HG02943 (cell line): ENCODE data around the gene CDKL1.

Source experiments
- ATAC-seq: cut with Tn5 transposase; IDR thresholded peaks from one replicate; pipeline ENCODE4 v1.9.1; 2021; ENCODE audit warnings: mild to moderate bottlenecking, low read depth, moderate library complexity; ENCODE audit not compliant: unreplicated experiment

Gene CDKL1

DNA sequence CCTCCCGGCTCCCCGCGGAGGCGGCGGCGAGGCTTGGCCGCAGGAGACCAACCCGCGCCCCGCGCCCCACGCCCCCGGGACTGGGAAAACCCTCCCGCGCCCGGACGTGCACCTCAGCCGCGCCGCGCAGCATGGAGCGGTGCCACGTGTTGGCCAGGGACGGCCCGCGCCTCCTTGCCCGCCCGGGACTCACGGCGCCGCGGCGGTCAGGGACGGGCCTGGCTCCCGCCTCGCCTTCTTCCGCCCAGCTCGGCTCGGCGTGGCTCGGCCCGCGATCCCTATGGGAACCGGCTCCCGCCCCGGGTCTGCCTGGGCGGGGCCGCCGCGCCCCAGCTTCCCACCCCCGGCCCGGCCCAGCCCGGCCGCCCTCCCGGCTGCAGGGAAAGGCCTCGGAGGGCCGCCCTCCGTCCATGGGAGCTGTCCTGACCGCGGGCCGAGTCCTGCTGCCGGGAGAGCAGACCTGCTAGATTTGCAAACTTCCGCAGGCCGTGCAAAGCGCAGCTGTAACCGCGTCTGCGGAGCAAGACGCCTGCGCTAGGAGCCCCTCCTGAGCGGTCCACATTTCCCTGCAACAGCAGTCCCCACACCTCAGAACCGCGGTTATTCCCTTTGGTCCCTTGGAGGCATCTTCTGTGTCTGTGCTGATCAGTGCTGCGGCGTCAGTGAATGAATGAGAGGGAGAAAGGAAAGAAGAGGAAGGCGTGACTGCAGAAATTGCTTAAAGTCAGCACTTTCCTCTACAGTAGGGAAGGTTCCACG, at the start of gene CDKL1:
TSS of gene CDKL1 (minus strand) at position 251 of the 759 bp plus-strand sequence. CDS start 1,013 bp downstream, outside the sequence.
- ATAC-seq: no peak

DNA sequence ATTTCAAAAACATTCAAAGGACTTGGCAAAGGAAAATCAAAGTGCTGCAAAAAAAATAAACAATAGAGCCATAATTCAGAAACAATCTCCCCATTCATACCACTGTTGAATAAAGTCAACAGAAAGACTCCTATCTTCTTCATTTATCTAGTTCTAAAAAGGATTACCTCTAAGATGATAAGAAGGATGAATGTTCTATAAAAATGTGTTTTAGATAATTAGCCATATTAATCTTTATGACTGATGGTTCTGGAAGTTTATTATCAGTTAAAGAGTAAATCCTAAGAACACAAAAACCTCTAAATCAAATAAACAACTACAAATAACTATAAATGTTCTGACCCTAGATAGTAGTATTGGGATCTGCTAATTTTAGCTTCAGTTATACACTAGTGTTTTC, 37.8 kb upstream of the CDKL1 start:
- no peak for ATAC-seq

DNA sequence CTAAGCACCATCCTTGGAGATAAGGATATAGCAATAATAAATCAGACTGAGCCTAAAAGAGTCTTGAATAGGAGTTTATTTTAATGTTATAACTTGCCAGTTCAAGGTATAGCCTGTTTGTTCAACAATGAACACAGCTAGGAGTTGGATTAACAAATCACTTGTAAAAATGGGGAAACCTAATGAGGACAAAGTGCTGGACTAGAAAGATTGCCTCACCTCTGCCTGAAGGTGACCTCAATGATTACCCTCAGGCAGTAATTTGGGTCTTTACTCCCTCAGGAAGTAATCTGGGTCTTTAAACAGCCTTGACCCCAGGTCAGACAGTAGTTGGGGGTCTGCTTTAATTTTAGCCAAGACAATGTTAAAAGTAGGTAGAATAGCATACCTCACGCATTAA, 35.5 kb upstream of the CDKL1 start:
- no peak for ATAC-seq

DNA sequence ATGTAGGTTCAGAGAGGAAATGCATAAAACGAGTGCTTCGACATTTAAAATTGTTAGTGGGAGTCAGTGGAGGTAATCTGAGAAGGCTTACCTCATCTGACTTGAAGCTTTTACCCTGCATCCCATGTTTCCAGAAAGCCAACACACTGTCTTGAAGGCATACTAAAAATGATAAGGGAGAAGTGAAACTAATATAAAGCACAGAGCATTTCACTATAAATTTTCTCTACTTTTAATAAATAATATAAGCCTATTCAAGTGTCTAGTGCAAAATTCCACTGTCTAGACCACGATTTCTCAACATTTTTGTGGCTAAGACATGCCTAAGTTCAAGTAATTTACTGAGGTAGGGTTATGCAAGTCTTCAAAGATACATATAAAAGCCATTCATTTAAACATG, 29.1 kb upstream of the CDKL1 start:
- ATAC-seq: no peak

DNA sequence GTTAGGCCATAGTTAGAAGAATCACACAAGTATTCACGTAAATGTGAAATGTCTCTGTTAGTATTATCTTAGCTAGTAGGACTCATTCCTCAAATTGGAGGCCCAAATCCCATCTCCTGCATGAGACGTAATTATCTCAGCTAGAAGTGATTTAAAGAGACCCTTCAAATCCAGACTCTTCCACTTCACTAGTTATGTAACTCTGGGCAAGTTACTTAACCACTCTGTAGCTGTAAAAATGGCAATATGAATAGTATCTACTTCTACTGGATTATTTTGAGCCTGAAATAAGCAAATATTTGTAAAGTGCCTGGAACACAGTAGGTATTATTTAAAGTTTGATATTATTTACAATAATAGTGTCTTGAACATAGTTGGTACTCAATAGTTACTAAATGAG, 28.4 kb upstream of the CDKL1 start:
- no peak for ATAC-seq

DNA sequence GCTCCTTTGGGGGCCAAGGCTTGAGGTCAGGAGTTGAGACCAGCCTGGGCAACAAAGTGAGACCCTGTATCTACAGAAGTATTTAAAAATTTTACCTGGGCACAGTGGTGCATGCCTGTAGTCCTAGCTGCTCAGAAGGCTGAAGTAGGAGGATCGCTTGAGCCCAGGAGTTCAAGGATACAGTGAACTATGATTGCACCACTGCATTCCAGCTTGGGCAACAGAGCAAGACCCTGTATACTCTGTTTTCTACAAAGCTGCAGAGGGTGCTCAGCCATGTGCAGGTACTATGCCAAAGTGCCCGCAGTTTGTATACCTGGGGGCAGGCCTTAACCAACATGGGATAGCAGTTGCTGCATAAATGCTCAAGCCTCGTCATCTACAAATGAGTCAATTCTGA, 26.8 kb upstream of the CDKL1 start:
- no peak for ATAC-seq

DNA sequence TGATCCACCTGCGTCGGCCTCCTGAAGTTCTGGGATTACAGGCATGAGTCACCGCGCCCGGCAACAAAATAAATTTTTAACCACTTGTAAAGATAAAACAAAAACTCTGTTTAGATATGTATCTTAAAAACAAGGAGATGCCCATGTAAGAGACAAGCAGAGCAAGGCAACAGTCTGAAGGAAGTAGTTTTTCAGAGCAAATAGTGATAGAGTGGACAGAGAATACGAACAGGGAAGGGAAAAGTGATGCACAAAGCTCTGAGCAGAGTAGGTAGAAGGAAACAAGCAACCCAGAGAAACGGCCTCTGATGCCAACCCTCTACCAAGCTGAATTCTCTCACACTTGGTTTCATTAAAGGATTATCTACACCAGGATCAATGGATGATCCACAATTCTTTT, 24.8 kb upstream of the CDKL1 start:
- no peak for ATAC-seq

DNA sequence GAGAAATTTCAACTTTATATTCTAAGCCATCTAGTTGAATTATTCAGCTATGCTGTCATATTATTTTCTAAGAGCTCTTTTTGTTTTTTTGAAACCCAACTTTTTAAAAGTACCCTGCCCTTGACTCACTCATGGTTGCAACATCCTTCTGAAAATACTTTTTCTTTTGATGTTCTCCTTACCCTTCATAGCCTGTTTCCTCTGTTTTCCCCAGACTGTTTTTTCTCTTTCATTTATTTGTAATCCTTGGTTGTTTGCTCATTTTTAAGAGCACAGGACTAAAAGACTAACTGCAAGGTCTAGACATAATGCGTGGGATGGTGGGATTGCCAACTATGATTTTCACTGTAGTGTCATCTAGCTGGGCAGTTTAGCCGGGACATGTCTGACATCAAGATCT, 21.2 kb upstream of the CDKL1 start:
- ATAC-seq: no peak

DNA sequence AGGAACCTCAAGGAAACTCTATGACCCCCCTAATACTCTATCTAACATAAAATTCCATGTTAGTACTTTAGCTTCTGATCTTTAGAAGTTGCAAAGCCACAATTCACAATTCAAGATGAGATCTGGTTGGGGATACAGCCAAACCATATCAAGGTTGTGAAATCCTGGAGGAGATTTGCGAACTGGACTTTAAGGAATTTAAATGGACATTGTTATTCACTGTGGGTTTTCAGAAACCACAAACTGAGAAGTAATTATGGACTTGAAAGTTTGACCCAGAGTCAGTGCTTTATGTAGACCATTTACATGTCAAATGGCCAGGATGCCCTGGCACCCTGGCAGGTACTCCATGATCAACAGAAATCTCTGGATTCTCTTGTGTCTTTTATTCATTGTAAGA, 14.2 kb upstream of the CDKL1 start:
- ATAC-seq: no peak

DNA sequence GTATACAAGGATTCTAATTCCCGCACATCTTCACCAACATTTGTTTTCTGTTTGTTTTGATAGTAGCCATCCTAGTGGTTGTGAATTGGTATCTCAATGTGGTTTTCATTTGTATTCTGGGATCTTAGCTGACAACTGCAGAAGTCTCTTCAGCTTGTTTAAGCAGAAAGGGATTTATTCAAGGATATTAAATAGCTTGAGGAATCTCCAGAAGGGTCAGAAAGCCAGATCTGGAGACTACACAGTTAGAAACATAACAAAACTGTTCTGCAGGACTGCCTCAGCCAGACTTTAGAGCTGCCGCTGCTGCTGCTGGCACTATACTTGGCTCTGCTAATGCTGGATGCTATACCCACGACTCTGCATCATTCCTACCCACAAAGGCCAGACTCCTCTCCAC, 13.4 kb upstream of the CDKL1 start:
- ATAC-seq: no peak

DNA sequence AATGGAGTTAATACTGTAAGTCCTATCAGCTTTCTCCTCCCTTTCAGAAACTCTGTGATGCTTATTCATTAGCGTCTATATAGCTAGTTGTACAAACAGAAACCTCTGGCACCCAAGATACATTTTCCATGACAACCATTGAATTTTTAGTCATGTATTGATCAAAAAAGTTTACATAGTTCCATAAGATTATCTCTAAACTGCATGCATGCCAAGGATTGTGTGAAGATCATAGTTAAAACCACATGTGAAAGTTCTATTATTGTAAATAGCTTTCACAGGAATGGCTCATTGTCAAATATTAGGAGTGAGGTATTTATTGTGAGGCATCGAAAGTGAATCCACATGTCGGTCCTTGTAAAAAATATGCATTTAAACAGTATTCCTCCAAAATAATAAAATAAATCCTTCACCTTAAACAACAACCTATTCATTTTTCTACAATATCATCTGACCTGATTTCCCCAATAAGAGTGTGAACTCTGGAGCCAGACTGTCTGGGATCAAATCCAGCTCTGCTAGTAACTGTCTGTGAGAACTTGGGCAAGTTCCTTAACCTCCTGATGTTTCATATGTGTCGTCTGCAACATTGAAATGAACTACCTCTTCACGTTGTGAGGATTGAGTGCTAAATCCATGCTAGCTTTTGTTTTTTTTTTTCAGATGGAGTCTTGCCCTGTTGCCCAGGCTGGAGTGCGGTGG, 10.6 kb upstream of the CDKL1 start:
- no peak for ATAC-seq

DNA sequence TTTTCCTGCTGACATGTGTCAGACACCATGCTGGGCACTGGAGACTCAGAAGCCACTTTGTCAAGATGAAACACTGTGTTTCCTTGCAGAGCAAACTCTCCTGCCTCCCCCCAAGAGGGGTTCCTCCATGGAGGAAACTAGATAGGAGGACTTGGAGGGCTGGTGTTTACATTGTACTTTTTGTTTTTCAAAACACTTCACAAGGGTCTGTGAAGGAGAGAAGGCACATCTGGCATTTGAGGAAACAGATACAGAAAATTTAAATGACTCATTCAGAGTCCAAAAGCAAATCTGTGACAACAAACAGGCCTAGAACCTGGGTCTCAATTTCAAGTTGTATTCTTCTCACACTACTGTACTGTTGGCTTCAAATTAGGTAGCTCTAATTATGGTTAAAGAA, 6.7 kb upstream of the CDKL1 start:
- ATAC-seq: no peak

DNA sequence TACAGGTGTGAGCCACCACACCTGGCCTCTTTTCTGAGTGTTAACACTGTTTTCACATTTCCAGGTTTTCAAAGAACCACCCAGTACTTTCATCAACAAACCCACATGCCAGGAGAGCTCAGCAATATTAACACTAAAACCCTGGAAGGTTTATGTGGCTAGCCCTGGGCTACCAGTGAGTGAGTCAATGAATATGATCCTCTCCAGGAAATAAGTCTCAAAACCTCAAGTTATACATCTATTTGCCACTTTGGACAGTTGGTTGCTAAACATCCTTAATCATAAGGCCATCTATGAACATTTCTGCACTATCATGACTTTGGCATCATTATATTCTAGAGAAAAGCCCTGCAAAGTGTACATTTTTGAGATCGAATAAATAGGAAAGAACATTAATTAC, 6.3 kb upstream of the CDKL1 start:
- no peak for ATAC-seq

DNA sequence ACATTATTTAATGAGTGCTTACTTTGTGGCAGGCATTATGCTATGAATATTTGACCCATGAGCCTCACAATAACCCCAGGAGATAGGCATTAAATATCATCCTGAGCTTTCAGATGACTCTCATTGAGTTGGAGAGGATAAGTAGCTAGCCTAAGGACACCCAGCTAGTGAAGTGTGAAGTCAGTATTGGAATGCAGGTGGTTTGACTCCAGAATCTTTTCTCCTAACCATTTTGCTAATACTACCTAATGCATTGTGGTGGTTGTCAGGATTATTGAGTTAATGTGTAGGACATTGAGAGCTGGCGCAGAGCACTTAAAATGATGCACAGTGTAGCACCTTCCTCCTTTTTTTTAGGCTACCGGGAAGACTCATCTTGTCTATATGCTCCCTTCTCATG, 3.8 kb upstream of the CDKL1 start:
- no peak for ATAC-seq

DNA sequence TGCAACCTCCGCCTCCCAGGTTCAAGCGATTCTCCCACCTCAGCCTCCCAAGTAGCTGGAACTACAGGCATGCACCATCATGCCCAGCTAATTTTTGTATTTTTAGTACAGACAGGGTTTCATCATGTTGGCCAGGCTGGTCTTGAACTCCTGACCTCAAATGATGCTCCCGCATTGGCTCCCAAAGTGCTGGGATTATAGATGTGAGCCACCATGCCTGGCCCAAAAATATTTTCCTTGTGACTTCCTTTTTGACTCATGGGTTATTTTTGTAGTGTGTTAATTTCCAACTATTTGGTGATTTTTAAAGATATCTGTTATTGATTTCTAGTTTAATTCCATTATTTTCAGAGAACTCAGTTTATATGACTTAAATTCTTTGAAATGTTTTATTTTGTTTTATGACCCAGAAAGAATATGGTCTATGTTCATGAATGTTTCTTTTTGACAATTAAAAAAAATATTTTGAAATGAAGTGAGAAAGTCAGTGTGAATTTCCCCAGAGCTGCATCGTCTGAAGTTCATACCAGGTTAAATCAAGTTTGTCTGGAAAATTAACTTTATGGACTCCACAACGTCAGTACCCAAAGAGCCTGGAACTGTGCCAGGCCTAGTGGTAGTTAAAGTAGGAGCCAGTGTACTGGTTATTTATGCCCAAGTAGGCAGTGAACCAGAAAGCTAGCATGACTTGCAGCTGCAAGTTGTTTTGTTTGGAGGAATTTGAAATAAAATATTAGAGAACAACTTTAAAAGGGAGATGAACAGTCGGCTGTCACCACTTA, 2.8 kb upstream of the CDKL1 start:
- no peak for ATAC-seq

DNA sequence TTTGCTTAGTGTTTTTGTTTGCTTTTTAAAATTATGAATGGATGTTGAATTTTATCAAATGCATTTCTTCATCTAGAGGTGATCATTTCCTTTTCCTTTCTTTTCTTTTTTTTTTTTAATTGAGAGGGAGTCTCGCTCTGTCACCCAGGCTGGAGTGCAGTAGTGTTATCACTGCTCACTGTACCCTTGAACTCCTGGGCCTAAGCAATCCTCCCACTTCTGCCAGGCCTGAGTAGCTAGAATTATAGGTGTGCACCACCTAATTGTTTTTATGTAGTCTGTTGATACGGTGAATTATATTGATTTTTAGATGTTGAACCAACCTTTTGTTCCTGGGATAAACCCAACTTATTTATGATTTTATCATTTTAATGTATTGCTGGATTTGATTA, 1.5 kb upstream of the CDKL1 start:
- ATAC-seq: no peak

DNA sequence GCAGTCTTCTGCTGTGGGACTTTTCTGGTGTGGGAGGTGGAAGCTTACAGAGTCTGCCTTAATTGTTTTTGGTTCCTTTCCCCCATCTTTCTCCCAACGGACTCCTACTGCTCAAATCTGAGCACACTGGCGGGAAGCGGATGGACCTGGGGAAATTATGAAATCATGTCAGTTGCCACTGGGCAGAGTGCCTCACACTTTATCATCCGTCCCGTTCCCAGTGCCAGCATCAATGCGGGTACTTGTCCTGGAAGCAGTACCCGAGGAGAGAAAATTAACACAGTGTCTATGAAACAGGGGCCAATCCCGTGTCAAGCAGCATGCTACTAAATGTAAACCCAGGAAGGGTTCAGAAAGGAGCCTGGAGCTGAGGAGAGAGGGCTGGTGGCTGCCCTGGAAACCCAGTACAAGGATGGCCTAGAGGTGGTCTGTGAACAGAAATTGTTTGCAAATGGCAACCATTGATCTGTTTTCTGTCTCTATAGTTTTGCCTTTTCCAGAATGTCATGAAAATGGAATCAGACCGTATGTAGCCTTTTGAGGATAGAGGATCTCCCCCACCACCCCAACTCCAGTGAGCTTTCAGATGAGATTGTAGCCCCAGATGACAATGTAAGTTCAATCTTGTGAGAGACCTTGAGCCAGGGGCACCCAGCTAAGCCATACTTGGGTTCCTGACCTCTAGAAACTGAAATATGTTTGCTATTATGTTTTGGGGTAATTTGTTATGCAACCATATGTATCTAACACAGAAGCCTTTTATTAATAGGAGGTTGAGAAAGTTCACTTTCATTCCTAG, 908 bp upstream of the CDKL1 start:
- no peak for ATAC-seq

DNA sequence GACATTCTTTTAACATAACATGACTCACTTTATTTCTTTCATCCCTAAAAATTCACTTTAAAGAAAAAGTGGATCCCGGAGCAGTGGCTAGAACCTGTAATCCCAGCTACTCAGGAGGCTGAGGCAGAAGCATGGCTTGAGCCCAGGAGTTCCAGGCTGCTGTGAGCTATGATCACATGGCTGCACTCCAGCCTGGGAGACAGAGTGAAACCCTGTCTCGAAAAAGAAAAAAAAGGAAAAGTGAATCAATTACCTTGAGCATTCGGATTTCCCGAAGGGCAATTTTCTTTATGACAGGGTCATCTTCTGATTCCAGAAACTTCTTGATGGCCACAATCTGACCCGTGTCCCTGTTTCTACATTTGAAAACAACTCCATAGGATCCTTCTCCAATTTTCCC, 1.2 kb downstream of the CDKL1 start:
- no peak for ATAC-seq

DNA sequence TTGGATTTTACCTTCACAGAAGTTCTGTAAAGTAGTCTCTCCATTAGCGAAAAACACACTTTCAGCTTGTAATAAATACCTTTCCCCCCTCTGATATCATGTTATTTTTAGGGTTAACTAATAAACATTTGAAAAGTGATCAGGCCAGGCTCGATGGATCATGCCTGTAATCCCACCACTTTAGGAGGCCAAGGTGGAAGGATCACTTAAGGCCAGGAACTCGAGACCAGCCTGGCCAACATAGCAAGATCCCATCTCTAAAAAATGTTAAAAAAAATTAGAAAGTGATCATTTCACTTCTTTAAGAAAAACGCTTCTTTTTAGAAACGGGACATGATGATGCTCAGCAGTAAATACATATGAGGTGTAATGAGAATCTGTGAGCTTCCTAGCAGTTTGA, 2.0 kb downstream of the CDKL1 start:
- ATAC-seq: no peak

DNA sequence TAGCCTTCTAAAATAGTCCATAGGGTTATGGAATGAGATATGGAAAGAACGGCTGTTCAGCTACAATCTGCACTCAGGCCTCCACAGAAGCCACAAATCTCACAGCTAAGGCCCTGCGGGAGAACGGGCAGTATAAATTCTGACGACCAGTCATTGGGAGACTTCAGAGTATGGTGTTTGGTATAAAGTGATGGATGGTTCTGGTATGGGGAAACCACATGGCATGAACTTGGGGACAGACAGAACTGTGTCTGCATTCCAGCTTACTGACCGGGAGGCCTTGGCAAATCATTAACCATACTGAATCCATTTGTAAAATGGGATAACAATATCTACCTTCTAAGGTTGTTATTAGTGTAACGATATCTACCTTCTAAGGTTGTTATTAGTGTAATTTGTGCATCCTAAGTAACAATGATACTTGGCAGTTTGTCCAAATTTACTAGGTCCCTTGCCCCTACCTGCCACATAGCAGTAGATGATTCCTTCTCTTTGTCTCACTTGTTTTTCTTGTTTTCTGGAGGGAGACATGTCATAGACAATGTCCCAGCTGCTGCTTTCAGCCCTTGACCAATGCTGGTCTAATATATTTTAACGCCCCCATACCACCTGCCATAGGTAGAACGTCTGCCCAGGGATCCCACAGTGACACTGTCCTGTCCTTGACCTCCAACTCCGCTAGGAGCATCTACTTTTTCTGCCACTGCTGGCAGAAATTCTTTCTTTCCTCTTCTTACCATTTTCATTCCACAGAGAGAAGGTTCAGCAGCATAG, 6.8 kb downstream of the CDKL1 start:
- ATAC-seq: no peak
